Mesenchymal stem cell (in vitro differentiated cells and primary cell): Measurements from ENCODE around the gene RANBP3.
A peak's percentile ranks its signal among the peaks of the same experiment; 100 is the strongest.
"Not testable (repeated sequence)": the region's sequence is repeated elsewhere in the genome, so short reads cannot be mapped to it uniquely, and the experiment has no call there.

Source experiments
- DNase-seq: peaks from one replicate; pipeline ENCODE4 v3.0.0-alpha.2; 2013
- H2AFZ ChIP-seq: one replicate; pipeline ENCODE4 v1.6.1; 2013; ENCODE audit warnings: low read depth, mild to moderate bottlenecking, control low read depth, inconsistent platforms, low read length, moderate library complexity
- H2AK5ac ChIP-seq: 2 replicates; pipeline ENCODE4 v1.6.1; 2013; ENCODE audit warnings: low read length, moderate library complexity, mild to moderate bottlenecking, inconsistent platforms; ENCODE audit not compliant: severe bottlenecking
- H2BK120ac ChIP-seq: one replicate; pipeline ENCODE4 v1.6.1; 2013; ENCODE audit warnings: low read depth, mild to moderate bottlenecking, inconsistent platforms, low read length, moderate library complexity
- H2BK12ac ChIP-seq, 2 experiments: one replicate each; pipeline ENCODE4 v1.6.1; 2013; ENCODE audit warnings: inconsistent platforms in 2 of 2, low read length in 2 of 2, mild to moderate bottlenecking in 2 of 2, moderate library complexity in 2 of 2, control low read depth in 1 of 2
- H2BK15ac ChIP-seq: one replicate; pipeline ENCODE4 v1.6.1; 2013; ENCODE audit warnings: mild to moderate bottlenecking, low read depth, inconsistent platforms; ENCODE audit not compliant: poor library complexity, severe bottlenecking
- H2BK5ac ChIP-seq: 2 replicates; pipeline ENCODE4 v1.6.1; 2013; ENCODE audit warnings: low read depth, mild to moderate bottlenecking, low read length, control low read depth, inconsistent platforms; ENCODE audit not compliant: poor library complexity, severe bottlenecking
- H3K14ac ChIP-seq, 2 experiments: one replicate each; pipeline ENCODE4 v1.6.1; 2013; ENCODE audit warnings: inconsistent platforms in 2 of 2, low read length in 2 of 2, control low read depth in 1 of 2, mild to moderate bottlenecking in 1 of 2, moderate library complexity in 1 of 2
- H3K18ac ChIP-seq, 2 experiments: one replicate each; pipeline ENCODE4 v1.6.1; 2013; ENCODE audit warnings: inconsistent platforms in 2 of 2, low read length in 2 of 2, control low read depth in 1 of 2, low read depth in 1 of 2, mild to moderate bottlenecking in 1 of 2
- H3K23ac ChIP-seq, 2 experiments: one replicate each; pipeline ENCODE4 v1.6.1; 2013; ENCODE audit warnings: inconsistent platforms in 2 of 2, low read length in 2 of 2, mild to moderate bottlenecking in 2 of 2, moderate library complexity in 2 of 2, control low read depth in 1 of 2
- H3K27ac ChIP-seq: 2 replicates; pipeline ENCODE4 v1.5.1; 2013; ENCODE audit warnings: mild to moderate bottlenecking, moderate library complexity, low read length, control low read depth, inconsistent platforms; ENCODE audit not compliant: poor library complexity, severe bottlenecking
- H3K27me3 ChIP-seq, 2 experiments: 2 replicates each; pipeline versions ENCODE4 v1.6.1 to v1.7.0; 2013; ENCODE audit warnings: low read length in 2 of 2, mild to moderate bottlenecking in 2 of 2, moderate library complexity in 2 of 2, control low read depth in 1 of 2, inconsistent platforms in 1 of 2; ENCODE audit not compliant: control insufficient read depth in 1 of 2, insufficient read depth in 1 of 2
- H3K36me3 ChIP-seq, 2 experiments: 2 replicates each; pipeline versions ENCODE4 v1.6.1 to v1.7.0; 2013; ENCODE audit warnings: low read length in 2 of 2, control low read depth in 1 of 2, inconsistent platforms in 1 of 2, low read depth in 1 of 2, mild to moderate bottlenecking in 1 of 2; ENCODE audit not compliant: insufficient read depth in 2 of 2, control insufficient read depth in 1 of 2
- H3K4ac ChIP-seq, 2 experiments: one replicate each; pipeline ENCODE4 v1.6.1; 2013; ENCODE audit warnings: inconsistent platforms in 2 of 2, low read length in 2 of 2, mild to moderate bottlenecking in 2 of 2, moderate library complexity in 2 of 2, control low read depth in 1 of 2, low read depth in 1 of 2
- H3K4me1 ChIP-seq: 2 replicates; pipeline ENCODE4 v1.6.1; 2013; ENCODE audit warnings: low read depth, low read length, control low read depth; ENCODE audit not compliant: control insufficient read depth, insufficient read depth
- H3K4me2 ChIP-seq: 2 replicates; pipeline ENCODE4 v1.6.1; 2013; ENCODE audit warnings: low read length, mild to moderate bottlenecking, inconsistent platforms; ENCODE audit not compliant: poor library complexity, severe bottlenecking
- H3K4me3 ChIP-seq, 2 experiments: 2 replicates each; pipeline versions ENCODE4 v1.5.1 to v1.7.0; 2013; ENCODE audit warnings: low read length in 2 of 2, mild to moderate bottlenecking in 2 of 2, control low read depth in 1 of 2, low read depth in 1 of 2; ENCODE audit not compliant: insufficient read depth in 1 of 2
- H3K79me1 ChIP-seq: replicated peaks from 2 replicates; pipeline ENCODE4 v1.6.1; 2013; ENCODE audit warnings: mild to moderate bottlenecking, control low read depth, low read length, inconsistent platforms; ENCODE audit not compliant: poor library complexity, severe bottlenecking
- H3K9ac ChIP-seq: 2 replicates; pipeline ENCODE4 v1.7.0; 2013; ENCODE audit warnings: mild to moderate bottlenecking, low read length, moderate library complexity
- H3K9me3 ChIP-seq: 2 replicates; pipeline ENCODE4 v1.7.0; 2013; ENCODE audit warnings: mild to moderate bottlenecking, low read length; ENCODE audit not compliant: control insufficient read depth
- H4K8ac ChIP-seq: one replicate; pipeline ENCODE4 v1.6.1; 2013; ENCODE audit warnings: inconsistent platforms, mild to moderate bottlenecking, low read length, moderate library complexity
- H4K91ac ChIP-seq: one replicate; pipeline ENCODE4 v1.6.1; 2013; ENCODE audit warnings: mild to moderate bottlenecking, low read length, inconsistent platforms
- WGBS: methylation state at CpG from one replicate; pipeline ENCODE4 v1.1.7; 2013; ENCODE audit warnings: mixed read lengths; 5-methylcytosine and 5-hydroxymethylcytosine counted together

The RANBP3 gene

DNA sequence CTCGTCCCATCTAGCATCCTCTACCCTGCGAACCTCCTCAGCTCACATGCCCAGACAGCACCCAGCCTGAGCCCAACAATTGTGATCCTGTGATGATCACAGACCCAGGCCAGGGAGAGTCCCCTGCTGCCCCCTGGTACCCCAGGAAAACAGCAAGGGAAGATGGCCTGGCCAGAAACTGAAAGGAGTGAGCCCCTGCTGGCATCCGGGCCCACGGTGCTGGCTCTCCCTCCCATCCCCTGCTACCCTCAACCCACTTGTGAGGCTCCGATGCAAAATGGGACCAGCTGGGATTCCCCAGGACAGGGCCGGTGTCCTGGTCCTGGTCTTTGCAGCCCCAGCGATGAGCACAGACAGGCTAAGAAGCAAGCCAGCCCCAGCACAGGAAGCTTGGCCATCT, 14.1 kb downstream of the RANBP3 start:
- Histone ChIP-seq H3K9me3 (no peaks in the 10 kb centered on the region), H2BK12ac (peak overlapping the region in 1 of 2 experiments; percentile 11), H4K91ac (peak overlapping the region; percentile 52), H2BK5ac (no peak overlapping the region), H3K4me3 (no peak overlapping the region), H3K79me1 (peaks cover 9% of the 10 kb centered on the region), H3K27me3 (no peaks in the 10 kb centered on the region), H4K8ac (no peak overlapping the region), H3K4me2 (no peak overlapping the region), H2BK15ac (no peak overlapping the region), H3K4ac (no peak overlapping the region), H2AK5ac (no peak overlapping the region), H2AFZ (no peak overlapping the region), H3K36me3 (peaks cover 10 to 28% of the 10 kb centered on the region in 2 experiments), H3K4me1 (peaks cover 48% of the 10 kb centered on the region), H3K27ac (no peak overlapping the region), H3K14ac (peak overlapping the region in 1 of 2 experiments; percentile 58), H3K18ac (no peak overlapping the region), H3K9ac (no peak overlapping the region), H2BK120ac (no peak overlapping the region), H3K23ac (peak overlapping the region in 1 of 2 experiments; percentile 51)
- no peak for DNase-seq
- WGBS, result 94% methylated on average over 7 of the region's 7 CpGs

DNA sequence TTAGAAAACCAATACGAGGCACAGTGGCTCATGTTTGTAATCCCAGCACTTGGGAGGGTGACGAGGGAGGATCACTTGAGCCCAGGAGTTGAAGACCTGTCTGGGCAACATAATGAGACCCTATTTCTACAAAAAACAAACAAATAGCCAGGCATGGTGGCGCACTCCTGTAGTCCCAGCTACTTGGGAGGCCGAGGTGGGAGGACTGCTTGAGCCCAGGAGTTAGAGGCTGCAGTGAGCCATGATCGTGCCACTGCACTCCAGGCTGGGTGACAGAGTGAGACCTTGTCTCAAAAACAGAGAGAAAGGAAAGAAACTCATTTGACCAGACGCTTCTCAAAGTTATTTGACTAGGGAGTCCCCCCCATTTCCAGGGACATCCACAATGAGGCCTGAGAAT, 14.7 kb downstream of the RANBP3 start:
- H3K18ac ChIP-seq, result not testable (repeated sequence)
- peaks cover 48% of the 10 kb centered on the region for H3K4me1 ChIP-seq

DNA sequence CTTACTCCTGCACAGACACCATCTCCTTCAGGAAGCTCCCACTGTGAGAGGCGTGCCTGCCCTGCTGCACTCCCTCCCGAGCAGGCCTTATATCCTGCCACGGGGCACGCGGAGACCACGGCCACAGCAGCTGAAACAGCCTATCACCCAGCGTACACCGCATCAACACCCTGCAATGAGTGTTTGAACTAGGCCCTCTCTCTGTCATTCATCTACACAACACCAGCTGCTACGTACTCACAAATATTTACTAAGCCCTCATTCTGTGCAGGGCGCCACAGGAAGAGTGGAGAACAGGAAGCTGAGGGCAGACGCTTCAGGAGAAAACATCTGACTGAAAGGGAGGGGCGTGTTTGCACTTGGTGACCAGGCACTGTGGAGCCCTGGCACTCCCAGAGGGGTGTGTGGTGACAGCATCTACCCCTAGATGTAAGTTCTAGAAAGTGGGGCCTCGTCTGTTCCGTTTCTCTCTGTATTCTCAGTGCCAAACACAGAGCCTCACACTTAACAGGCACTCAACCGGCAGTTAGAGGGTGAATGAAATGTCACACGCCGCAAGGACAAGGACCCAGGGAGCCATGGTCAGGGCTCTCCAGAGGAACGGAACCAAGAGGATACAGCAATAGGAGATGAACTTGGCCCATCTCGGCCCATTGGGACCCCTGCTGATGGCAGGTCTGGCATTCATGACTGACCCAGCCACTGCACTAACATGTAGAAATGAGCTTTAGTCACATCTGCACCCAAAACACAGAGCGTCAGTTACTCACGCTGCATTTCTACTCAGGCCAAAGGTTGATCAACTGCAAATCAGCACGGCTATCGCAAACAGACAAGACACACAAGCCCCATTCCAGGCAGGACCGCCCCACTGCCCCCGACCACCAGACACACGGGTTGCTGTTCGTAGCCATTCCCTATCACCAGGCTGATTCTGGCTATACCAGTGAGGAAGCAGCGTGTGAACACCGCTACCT, 15.7 kb downstream of the RANBP3 start:
- Histone ChIP-seq H3K14ac (peak overlapping the region in 1 of 2 experiments; percentile 76), H2AFZ (no peak overlapping the region), H2BK120ac (peak overlapping the region; percentile 9), H3K9me3 (no peaks in the 10 kb centered on the region), H3K18ac (peak overlapping the region; percentile 70 to 75), H3K27me3 (no peaks in the 10 kb centered on the region), H3K4me1 (peaks cover 41% of the 10 kb centered on the region), H2BK15ac (no peak overlapping the region), H3K27ac (peak overlapping the region; percentile 78), H4K91ac (peak overlapping the region; percentile 1), H2BK12ac (peak overlapping the region; percentile 15 to 75), H3K4me3 (peak overlapping the region in 1 of 2 experiments; percentile 26), H3K23ac (peak overlapping the region in 1 of 2 experiments; percentile 46), H4K8ac (peak overlapping the region; percentile 68), H2BK5ac (no peak overlapping the region), H3K79me1 (peaks cover 12% of the 10 kb centered on the region), H3K4ac (peak overlapping the region in 1 of 2 experiments; percentile 25), H2AK5ac (peak overlapping the region; percentile 21), H3K36me3 (peaks cover 14 to 28% of the 10 kb centered on the region in 2 experiments), H3K9ac (peak overlapping the region; percentile 50), H3K4me2 (peak overlapping the region; percentile 13)
- WGBS, result 53% methylated on average over 28 of the region's 29 CpGs
- peak; percentile 88 for DNase-seq

More for the DNA sequence above, 14.7 kb downstream of the RANBP3 start:
- not testable (repeated sequence) for H3K9me3 ChIP-seq, H4K8ac ChIP-seq, H3K4ac ChIP-seq, H3K27ac ChIP-seq, H3K23ac ChIP-seq, DNase-seq, H2BK120ac ChIP-seq, H3K27me3 ChIP-seq, H2BK12ac ChIP-seq, H4K91ac ChIP-seq, H2BK15ac ChIP-seq, H3K4me2 ChIP-seq, H2AFZ ChIP-seq, H2AK5ac ChIP-seq, H3K14ac ChIP-seq, H2BK5ac ChIP-seq, H3K4me3 ChIP-seq, H3K9ac ChIP-seq
- Histone ChIP-seq H3K79me1 (peaks cover 11% of the 10 kb centered on the region), H3K36me3 (peaks cover 10 to 28% of the 10 kb centered on the region in 2 experiments)
- 95% methylated on average over 6 of the region's 6 CpGs for WGBS

DNA sequence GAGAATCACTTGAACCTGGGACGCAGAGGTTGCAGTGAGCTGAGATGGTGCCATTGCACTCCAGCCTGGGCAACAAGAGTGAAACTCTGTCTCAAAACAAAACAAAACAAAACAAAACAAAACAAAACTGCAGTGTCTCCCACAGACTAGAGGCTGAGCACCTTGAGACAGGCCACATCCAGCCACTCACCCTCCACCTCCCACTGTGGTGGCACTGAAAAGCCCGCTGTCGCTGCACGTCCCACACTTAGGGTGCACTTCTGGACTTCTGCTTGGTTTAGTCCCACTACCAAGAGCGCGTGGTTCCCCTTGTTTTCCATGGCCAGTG, 16.3 kb downstream of the RANBP3 start:
- Histone ChIP-seq H3K4me1 (peaks cover 45% of the 10 kb centered on the region), H2BK12ac (peak overlapping the region in 1 of 2 experiments; percentile 7), H3K18ac (peak overlapping the region; percentile 67 to 75), H4K8ac (peak overlapping the region; percentile 68), H3K23ac (peak overlapping the region in 1 of 2 experiments; percentile 46), H3K4ac (peak overlapping the region in 1 of 2 experiments; percentile 13), H3K36me3 (peaks cover 14 to 28% of the 10 kb centered on the region in 2 experiments), H3K79me1 (peaks cover 15% of the 10 kb centered on the region), H3K4me3 (peak overlapping the region in 1 of 2 experiments; percentile 26), H3K4me2 (peak overlapping the region; percentile 13), H3K9ac (peak overlapping the region; percentile 50), H3K27ac (peak overlapping the region; percentile 78), H2BK120ac (peak overlapping the region; percentile 9), H3K14ac (peak overlapping the region in 1 of 2 experiments; percentile 76)
- WGBS, result 82% methylated on average over 6 of the region's 6 CpGs
- not testable (repeated sequence) for H4K91ac ChIP-seq, H2BK5ac ChIP-seq, H2BK15ac ChIP-seq, H2AFZ ChIP-seq, H2AK5ac ChIP-seq, H3K27me3 ChIP-seq, DNase-seq, H3K9me3 ChIP-seq
